HCT116 (cell line): Measurements from ENCODE around the gene RAD50. TPM values are rescaled to one million over a fixed set of nuclear protein-coding genes. Genes with fewer than 3 reads are reported as not detected.

Experiments
- ATAC-seq: fragments of 200-7000 bp; cut with Tn5 transposase; 2 replicates; pipeline ENCODE4 v1.9.1; 2020; ENCODE audit warnings: mild to moderate bottlenecking, moderate library complexity
- BruUV-seq: library from RNA; stranded (reverse); fragments of 400-500 nt; replicated peaks from 2 replicates; lab custom pipeline; 2021; lab: Mats Ljungman, UMichigan
- CTCF ChIA-PET: fragments of 300-600 bp; sonication (Branson Sonifier 250); formaldehyde crosslinking; loops from one replicate; lab custom pipeline; 2021; ENCODE audit warnings: antibody characterized with exemption; lab: Charles Lee
- POLR2A ChIA-PET: fragments of 300-600, 350-600 bp; sonication (Branson Sonifier 250); formaldehyde crosslinking; loops from one replicate; lab custom pipeline; 2021; ENCODE audit warnings: antibody characterized with exemption; lab: Charles Lee
- RAD21 ChIA-PET, 2 experiments: fragments of 300-600 bp; sonication (Branson Sonifier 250); formaldehyde crosslinking; loops; one replicate each; lab custom pipeline; 2023; ENCODE audit warnings: low total read pairs in 2 of 2; ENCODE audit not compliant: uncharacterized antibody in 2 of 2, unreplicated experiment in 2 of 2, low non-redundant PET in 1 of 2; lab: Charles Lee
- DNase-seq: peaks from one replicate; pipeline ENCODE4 v3.0.0-alpha.2; 2010; ENCODE audit warnings: low read depth, low spot score
- H2AFZ ChIP-seq: fragments of 200-600 bp; shearing (Covaris generic), sonication (generic); 2 replicates; pipeline ENCODE4 v1.6.1; 2017; ENCODE audit warnings: low read depth, mixed run types, mixed read lengths, antibody characterized with exemption, low read length; ENCODE audit not compliant: poor library complexity, severe bottlenecking
- H3K27ac ChIP-seq: 2 replicates; pipeline ENCODE4 v1.5.1; 2012; ENCODE audit warnings: low read depth, low read length
- H3K27me3 ChIP-seq: fragments of 200-600 bp; sonication (generic); 2 replicates; pipeline ENCODE4 v1.6.1; 2016; ENCODE audit warnings: mixed run types, low read length, mixed read lengths; ENCODE audit not compliant: insufficient read depth
- H3K36me3 ChIP-seq, 2 experiments: fragments of 200-500 bp in 1 of 2; fragments of 200-600 bp in 1 of 2; sonication (Bioruptor generic) in 1 of 2; sonication (generic) in 1 of 2; 2 replicates each; pipeline versions ENCODE4 v1.5.1 to v1.6.1; 2014 to 2016; ENCODE audit warnings: low read length in 2 of 2, inconsistent platforms in 1 of 2, mixed read lengths in 1 of 2, mixed run types in 1 of 2; ENCODE audit not compliant: insufficient read depth in 2 of 2, control insufficient read depth in 1 of 2
- H3K4me1 ChIP-seq, 2 experiments: fragments of 200-600 bp in 1 of 2; sonication (generic) in 1 of 2; 2 replicates each; pipeline versions ENCODE4 v1.5.1 to v1.6.1; 2012 to 2017; ENCODE audit warnings: low read length in 2 of 2, inconsistent platforms in 1 of 2, mild to moderate bottlenecking in 1 of 2, mixed read lengths in 1 of 2, mixed run types in 1 of 2, moderate library complexity in 1 of 2; ENCODE audit not compliant: insufficient read depth in 2 of 2, control insufficient read depth in 1 of 2
- H3K4me2 ChIP-seq: fragments of 200-600 bp; sonication (generic); 2 replicates; pipeline ENCODE4 v1.6.1; 2017; ENCODE audit warnings: mixed run types, low read length, mixed read lengths
- H3K4me3 ChIP-seq, 2 experiments: fragments of 200-600 bp in 1 of 2; sonication (generic) in 1 of 2; replicated peaks in 1 of 2; 2 replicates each; pipeline ENCODE4 v1.5.1; 2011 to 2016; ENCODE audit warnings: low read length in 2 of 2, control low read depth in 1 of 2, low read depth in 1 of 2, mild to moderate bottlenecking in 1 of 2, mixed read lengths in 1 of 2, mixed run types in 1 of 2
- H3K79me2 ChIP-seq: fragments of 200-600 bp; sonication (generic); 2 replicates; pipeline ENCODE4 v1.6.1; 2017; ENCODE audit warnings: mild to moderate bottlenecking, mixed run types, low read length, moderate library complexity, mixed read lengths; ENCODE audit not compliant: insufficient read depth
- H3K9ac ChIP-seq: fragments of 200-600 bp; sonication (generic); 2 replicates; pipeline ENCODE4 v1.6.1; 2016; ENCODE audit warnings: low read length, mixed read lengths
- H3K9me2 ChIP-seq: fragments of 200-600 bp; sonication (generic), shearing (Covaris generic); 2 replicates; pipeline ENCODE4 v1.6.1; 2017; ENCODE audit warnings: mixed run types, mild to moderate bottlenecking, moderate library complexity; ENCODE audit not compliant: insufficient read depth
- H3K9me3 ChIP-seq, 2 experiments: fragments of 200-500 bp in 1 of 2; fragments of 200-600 bp in 1 of 2; sonication (Bioruptor generic) in 1 of 2; sonication (generic) in 1 of 2; 2 replicates each; pipeline ENCODE4 v1.6.1; 2014 to 2017; ENCODE audit warnings: low read length in 2 of 2, mixed read lengths in 2 of 2, inconsistent platforms in 1 of 2, low read depth in 1 of 2, mild to moderate bottlenecking in 1 of 2, mixed run types in 1 of 2, moderate library complexity in 1 of 2; ENCODE audit not compliant: control insufficient read depth in 1 of 2, insufficient read depth in 1 of 2
- H4K20me1 ChIP-seq: fragments of 200-600 bp; sonication (generic), shearing (Covaris generic); 2 replicates; pipeline ENCODE4 v1.6.1; 2017; ENCODE audit warnings: mixed run types, mild to moderate bottlenecking, moderate library complexity; ENCODE audit not compliant: insufficient read depth
- CBX3 ChIP-seq: IDR thresholded peaks from 2 replicates; pipeline ENCODE4 v1.6.1; 2012; ENCODE audit warnings: low read depth
- EZH2 ChIP-seq: fragments of 200-600 bp; sonication (generic); IDR thresholded peaks from 2 replicates; pipeline ENCODE4 v1.6.1; 2017; ENCODE audit warnings: antibody characterized with exemption, mixed run types
- EZH2phosphoT487 ChIP-seq: fragments of 200-600 bp; IDR thresholded peaks from 2 replicates; pipeline ENCODE4 v1.6.1; 2018; ENCODE audit warnings: antibody characterized with exemption, borderline replicate concordance
- JUND ChIP-seq: IDR thresholded peaks from 2 replicates; pipeline ENCODE4 v1.6.1; 2012
- POLR2AphosphoS5 ChIP-seq: IDR thresholded peaks from 2 replicates; pipeline ENCODE4 v1.6.1; 2011; ENCODE audit warnings: mild to moderate bottlenecking, low read depth, low read length, moderate library complexity
- RAD21 ChIP-seq: IDR thresholded peaks from 2 replicates; pipeline ENCODE4 v1.6.1; 2012; ENCODE audit warnings: low read depth, mild to moderate bottlenecking
- SIN3A ChIP-seq: IDR thresholded peaks from 2 replicates; pipeline ENCODE4 v1.6.1; 2012; ENCODE audit warnings: low read depth
- SRF ChIP-seq: IDR thresholded peaks from 2 replicates; pipeline ENCODE4 v1.6.1; 2012; ENCODE audit warnings: low read depth
- ZFX ChIP-seq: fragments of 450-650 bp; IDR thresholded peaks from 2 replicates; pipeline ENCODE4 v1.6.1; 2017
- ZNF274 ChIP-seq: fragments of 200-500 bp; sonication (Bioruptor generic); IDR thresholded peaks from 2 replicates; pipeline ENCODE4 v1.6.1; 2014; ENCODE audit warnings: mild to moderate bottlenecking, low read depth, low read length, inconsistent platforms
- intact Hi-C: fragments of 100-400 bp; cut with micrococcal nuclease; formaldehyde crosslinking; loops from 2 replicates; pipeline ENCODE4 v1.10.0; 2022
- total RNA-seq: library from RNA; stranded (reverse); gene quantifications from one replicate; pipeline ENCODE4 v1.2.1, GENCODE V29; 2021; ENCODE audit not compliant: unreplicated experiment
- TF ChIP-seq, protein P1 (sequence below): IDR thresholded peaks from 2 replicates; pipeline ENCODE4 v1.6.1; 2012
- TF ChIP-seq, protein P2 (sequence below): IDR thresholded peaks from 2 replicates; pipeline ENCODE4 v1.6.1; 2012
- TF ChIP-seq, protein P3 (sequence below): IDR thresholded peaks from 2 replicates; pipeline ENCODE4 v1.6.1; 2012; ENCODE audit warnings: low read depth
- TF ChIP-seq, protein P4 (sequence below), 3 experiments: fragments of 200-600 bp in 1 of 3; sonication (generic) in 1 of 3; IDR thresholded peaks in 2 of 3; conservative IDR thresholded peaks in 1 of 3; 2 replicates each; pipeline ENCODE4 v1.5.1; 2012 to 2017; ENCODE audit warnings: low read depth in 2 of 3, low read length in 2 of 3, antibody characterized with exemption in 1 of 3, borderline replicate concordance in 1 of 3, control low read depth in 1 of 3, mild to moderate bottlenecking in 1 of 3, mixed read lengths in 1 of 3, mixed run types in 1 of 3, moderate library complexity in 1 of 3; ENCODE audit not compliant: insufficient read depth in 1 of 3

The RAD50 gene
- total RNA-seq, 1 experiment from 2014 or later, result 43.6 TPM

DNA sequence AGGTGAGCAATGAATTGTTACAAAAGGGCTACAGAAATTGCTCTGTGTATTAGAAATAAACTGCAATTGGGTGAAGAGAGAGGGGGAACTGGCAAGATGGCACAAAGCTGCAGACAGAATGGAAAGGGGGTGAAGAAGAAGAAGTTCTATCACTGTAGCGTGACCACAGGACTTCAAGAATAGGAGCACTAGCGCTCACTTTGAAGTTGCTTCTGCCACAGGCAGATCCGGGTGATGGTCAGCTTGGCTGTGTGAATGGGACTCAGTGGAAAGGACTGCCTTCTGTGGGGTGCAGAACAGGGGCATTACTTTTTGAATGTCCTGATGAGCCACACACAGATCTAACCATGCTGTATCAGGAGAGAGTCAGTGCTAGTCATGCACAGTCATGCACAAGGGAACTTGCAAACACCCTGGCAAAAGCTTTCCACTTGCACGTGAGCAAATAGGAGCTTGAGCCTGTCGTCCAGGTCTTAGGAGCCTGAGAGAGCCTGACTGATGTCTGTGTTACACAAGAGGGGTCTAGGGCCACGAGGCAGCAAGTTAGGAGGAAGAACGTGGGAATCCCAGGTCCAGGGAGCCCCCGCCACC lies 29.7 kb upstream of the RAD50 start:
- Histone ChIP-seq H4K20me1 (no peaks in the 10 kb centered on the region), H3K9me3 (0 out of 4 replicates have a peak, but pooled peaks cover 0 to under 1% of the 10 kb centered on the region in 2 experiments), H3K9me2 (no peaks in the 10 kb centered on the region), H2AFZ (peak overlapping the region; percentile 84), H3K27me3 (0 out of 2 replicates have a peak, but pooled peaks cover 3% of the 10 kb centered on the region), H3K79me2 (no peaks in the 10 kb centered on the region), H3K27ac (no peak overlapping the region), H3K4me1 (peaks cover 0 to 9% of the 10 kb centered on the region in 2 experiments; a peak in 1 of 4 replicates), H3K36me3 (no peaks in the 10 kb centered on the region), H3K9ac (no peak overlapping the region), H3K4me3 (no peak overlapping the region), H3K4me2 (peak overlapping the region; percentile 73)
- no TSS peak for BruUV-seq
- DNase-seq (no peak), ATAC-seq (peak; percentile 39)
- CTCF ChIA-PET, result interaction anchor here (0.6 to 2.2 kb wide), 18 partner anchors 9 to 356 kb away, joined by 3 to 33 read pairs (median 4); partner anchors contain the start of genes IL5 and RAD50
- RAD21 ChIA-PET, result interaction anchor here (0.6 to 1.7 kb wide), 4 partner anchors 181 to 293 kb away, joined by 3 to 4 read pairs (median 4); partner anchors contain the start of gene KIF3A (in 1 of the 2)
- TF ChIP-seq, protein P1, sequence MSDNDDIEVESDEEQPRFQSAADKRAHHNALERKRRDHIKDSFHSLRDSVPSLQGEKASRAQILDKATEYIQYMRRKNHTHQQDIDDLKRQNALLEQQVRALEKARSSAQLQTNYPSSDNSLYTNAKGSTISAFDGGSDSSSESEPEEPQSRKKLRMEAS, result no peak
- intact Hi-C loops, result loop anchor here (1.0 to 10.0 kb wide), 3 partner anchors 148 to 293 kb away; partner anchors contain the start of gene IL4
- POLR2A ChIA-PET, result no interaction called here

DNA sequence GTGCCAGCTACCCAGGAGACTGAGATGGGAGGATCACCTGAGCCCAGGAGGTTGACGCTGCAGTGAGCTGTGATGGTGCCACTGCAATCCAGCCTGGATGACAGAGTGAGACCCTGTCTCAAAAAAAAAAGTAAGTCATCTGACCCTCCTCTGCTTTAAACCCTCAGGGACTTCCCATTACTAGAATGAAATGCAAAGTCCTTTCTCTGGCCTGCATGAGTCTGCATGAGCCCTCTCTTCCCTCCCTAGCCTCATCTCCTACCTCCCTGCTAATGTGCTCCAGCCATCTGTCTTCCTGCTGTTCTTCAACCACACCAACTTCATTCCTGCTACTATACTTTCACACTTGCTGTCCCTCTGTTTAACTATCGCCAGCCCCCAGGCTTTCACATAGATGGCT lies 28.8 kb upstream of the RAD50 start:
- RAD21 ChIA-PET, result no interaction called here
- H3K79me2 ChIP-seq, result no peaks in the 10 kb centered on the region
- no peaks in the 10 kb centered on the region for H3K9me2 ChIP-seq
- intact Hi-C loops, result loop anchor here (10.0 kb wide), 2 partner anchors 147 to 187 kb away; partner anchors contain the start of gene IL4
- no peak for ATAC-seq
- H3K4me1 ChIP-seq, result peaks cover 0 to 9% of the 10 kb centered on the region in 2 experiments; a peak in 1 of 4 replicates
- no peak for TF ChIP-seq SIN3A
- no peak for TF ChIP-seq POLR2AphosphoS5
- no peak for TF ChIP-seq RAD21
- no peak for TF ChIP-seq JUND
- TF ChIP-seq, protein P2, sequence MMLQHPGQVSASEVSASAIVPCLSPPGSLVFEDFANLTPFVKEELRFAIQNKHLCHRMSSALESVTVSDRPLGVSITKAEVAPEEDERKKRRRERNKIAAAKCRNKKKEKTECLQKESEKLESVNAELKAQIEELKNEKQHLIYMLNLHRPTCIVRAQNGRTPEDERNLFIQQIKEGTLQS, result no peak
- no peak for TF ChIP-seq ZFX
- no peak for TF ChIP-seq EZH2
- TF ChIP-seq, protein P3, sequence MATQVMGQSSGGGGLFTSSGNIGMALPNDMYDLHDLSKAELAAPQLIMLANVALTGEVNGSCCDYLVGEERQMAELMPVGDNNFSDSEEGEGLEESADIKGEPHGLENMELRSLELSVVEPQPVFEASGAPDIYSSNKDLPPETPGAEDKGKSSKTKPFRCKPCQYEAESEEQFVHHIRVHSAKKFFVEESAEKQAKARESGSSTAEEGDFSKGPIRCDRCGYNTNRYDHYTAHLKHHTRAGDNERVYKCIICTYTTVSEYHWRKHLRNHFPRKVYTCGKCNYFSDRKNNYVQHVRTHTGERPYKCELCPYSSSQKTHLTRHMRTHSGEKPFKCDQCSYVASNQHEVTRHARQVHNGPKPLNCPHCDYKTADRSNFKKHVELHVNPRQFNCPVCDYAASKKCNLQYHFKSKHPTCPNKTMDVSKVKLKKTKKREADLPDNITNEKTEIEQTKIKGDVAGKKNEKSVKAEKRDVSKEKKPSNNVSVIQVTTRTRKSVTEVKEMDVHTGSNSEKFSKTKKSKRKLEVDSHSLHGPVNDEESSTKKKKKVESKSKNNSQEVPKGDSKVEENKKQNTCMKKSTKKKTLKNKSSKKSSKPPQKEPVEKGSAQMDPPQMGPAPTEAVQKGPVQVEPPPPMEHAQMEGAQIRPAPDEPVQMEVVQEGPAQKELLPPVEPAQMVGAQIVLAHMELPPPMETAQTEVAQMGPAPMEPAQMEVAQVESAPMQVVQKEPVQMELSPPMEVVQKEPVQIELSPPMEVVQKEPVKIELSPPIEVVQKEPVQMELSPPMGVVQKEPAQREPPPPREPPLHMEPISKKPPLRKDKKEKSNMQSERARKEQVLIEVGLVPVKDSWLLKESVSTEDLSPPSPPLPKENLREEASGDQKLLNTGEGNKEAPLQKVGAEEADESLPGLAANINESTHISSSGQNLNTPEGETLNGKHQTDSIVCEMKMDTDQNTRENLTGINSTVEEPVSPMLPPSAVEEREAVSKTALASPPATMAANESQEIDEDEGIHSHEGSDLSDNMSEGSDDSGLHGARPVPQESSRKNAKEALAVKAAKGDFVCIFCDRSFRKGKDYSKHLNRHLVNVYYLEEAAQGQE, result no peak
- no peak for TF ChIP-seq ZNF274
- TF ChIP-seq CBX3, result no peak
- TF ChIP-seq, protein P4, sequence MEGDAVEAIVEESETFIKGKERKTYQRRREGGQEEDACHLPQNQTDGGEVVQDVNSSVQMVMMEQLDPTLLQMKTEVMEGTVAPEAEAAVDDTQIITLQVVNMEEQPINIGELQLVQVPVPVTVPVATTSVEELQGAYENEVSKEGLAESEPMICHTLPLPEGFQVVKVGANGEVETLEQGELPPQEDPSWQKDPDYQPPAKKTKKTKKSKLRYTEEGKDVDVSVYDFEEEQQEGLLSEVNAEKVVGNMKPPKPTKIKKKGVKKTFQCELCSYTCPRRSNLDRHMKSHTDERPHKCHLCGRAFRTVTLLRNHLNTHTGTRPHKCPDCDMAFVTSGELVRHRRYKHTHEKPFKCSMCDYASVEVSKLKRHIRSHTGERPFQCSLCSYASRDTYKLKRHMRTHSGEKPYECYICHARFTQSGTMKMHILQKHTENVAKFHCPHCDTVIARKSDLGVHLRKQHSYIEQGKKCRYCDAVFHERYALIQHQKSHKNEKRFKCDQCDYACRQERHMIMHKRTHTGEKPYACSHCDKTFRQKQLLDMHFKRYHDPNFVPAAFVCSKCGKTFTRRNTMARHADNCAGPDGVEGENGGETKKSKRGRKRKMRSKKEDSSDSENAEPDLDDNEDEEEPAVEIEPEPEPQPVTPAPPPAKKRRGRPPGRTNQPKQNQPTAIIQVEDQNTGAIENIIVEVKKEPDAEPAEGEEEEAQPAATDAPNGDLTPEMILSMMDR (IDR thresholded peaks at IDR 0.05 in 2 of 3, conservative IDR thresholded peaks at IDR 0.05 in 1 of 3; ENCODE audit: borderline replicate concordance in 1 of 3, insufficient read depth in 1 of 3, low read depth in 2 of 3, low read length in 2 of 3), result no peak
- TF ChIP-seq EZH2phosphoT487, result no peak
- TF ChIP-seq SRF, result no peak
- H3K4me3 ChIP-seq, result no peak overlapping the region
- H3K9me3 ChIP-seq, result no peaks in the 10 kb centered on the region
- no peak overlapping the region for H3K27ac ChIP-seq
- no peak overlapping the region for H3K9ac ChIP-seq
- CTCF ChIA-PET, result interaction anchor here (1.4 kb wide), 2 partner anchors 273 to 292 kb away, joined by 3 to 7 read pairs; no protein-coding TSS in a partner anchor
- no peaks in the 10 kb centered on the region for H3K36me3 ChIP-seq
- H3K27me3 ChIP-seq, result 0 out of 2 replicates have a peak, but pooled peaks cover 13% of the 10 kb centered on the region
- no peaks in the 10 kb centered on the region for H4K20me1 ChIP-seq
- H3K4me2 ChIP-seq, result no peak overlapping the region
- no peak for DNase-seq
- BruUV-seq, result no TSS peak
- H2AFZ ChIP-seq, result no peak overlapping the region
- POLR2A ChIA-PET, result no interaction called here
